HG03439 (cell line): ENCODE measurements around the gene UPK3BL1.

Source experiments
- ATAC-seq: cut with Tn5 transposase; IDR thresholded peaks from one replicate; pipeline ENCODE4 v1.9.1; 2021; ENCODE audit warnings: mild to moderate bottlenecking, moderate library complexity; ENCODE audit not compliant: unreplicated experiment

The UPK3BL1 gene

GRCh38 chr7:102589857-102590256, 52.7 kb downstream of the UPK3BL1 start:
- ATAC-seq, result peak; percentile 45
